Caki2 (cell line): Measurements from ENCODE around the gene TTBK1. TPM values are rescaled to one million over a fixed set of nuclear protein-coding genes. Genes with fewer than 3 reads are reported as not detected.

Experiments used
- DNase-seq: peaks from one replicate; pipeline ENCODE4 v3.0.0-alpha.2; 2015; ENCODE audit warnings: low read depth
- in situ Hi-C: cut with HindIII; loops from 2 replicates; pipeline ENCODE4 v1.10.0; 2016; ENCODE audit warnings: low sequenced_read_pairs, low pct_unique_long_range_greater_than_20kb, mixed read lengths
- total RNA-seq: library from RNA; depleted of rRNA; stranded (reverse); fragments of >200 nt; shearing (Covaris generic); gene quantifications from 2 replicates; pipeline ENCODE4 v1.2.3, GENCODE V29; 2014; ENCODE audit warnings: low replicate concordance

Gene TTBK1
- total RNA-seq, 1 experiment from 2014 or later = not detected

GRCh38 chr6:43248101-43248500 is 4.8 kb downstream of the TTBK1 start:
- in situ Hi-C loops = no loop called here

DNA sequence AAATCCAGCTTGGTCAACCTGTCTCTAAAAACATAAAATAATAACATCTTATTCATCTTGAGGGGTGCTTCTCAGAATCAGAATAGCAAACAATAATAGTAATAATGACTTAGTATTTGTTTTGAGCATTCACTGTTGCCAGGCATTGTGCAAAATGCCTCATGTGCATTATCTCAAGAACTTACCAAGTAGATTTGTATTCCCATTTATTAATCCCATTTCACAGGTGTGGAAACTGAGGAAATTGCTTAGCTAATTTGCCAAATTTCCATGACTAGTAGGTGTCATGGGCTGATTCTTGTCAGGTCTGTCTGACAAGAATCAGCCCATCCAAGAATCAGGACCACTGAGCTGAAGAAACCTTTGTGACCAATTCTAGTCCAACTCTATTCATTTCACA is 5.5 kb downstream of the TTBK1 start:
- in situ Hi-C loops = no loop called here

More at GRCh38 chr6:43248101-43248500, 4.8 kb downstream of the TTBK1 start:
- DNase-seq = no peak

GRCh38 chr6:43250992-43251373 is 7.7 kb downstream of the TTBK1 start:
- DNase-seq = no peak
- in situ Hi-C loops = no loop called here

More for the DNA sequence above, 5.5 kb downstream of the TTBK1 start:
- DNase-seq = no peak

- no peak for DNase-seq
- in situ Hi-C loops = no loop called here
Observed at GRCh38 chr6:43253401-43253800, 10.1 kb downstream of the TTBK1 start.

DNA sequence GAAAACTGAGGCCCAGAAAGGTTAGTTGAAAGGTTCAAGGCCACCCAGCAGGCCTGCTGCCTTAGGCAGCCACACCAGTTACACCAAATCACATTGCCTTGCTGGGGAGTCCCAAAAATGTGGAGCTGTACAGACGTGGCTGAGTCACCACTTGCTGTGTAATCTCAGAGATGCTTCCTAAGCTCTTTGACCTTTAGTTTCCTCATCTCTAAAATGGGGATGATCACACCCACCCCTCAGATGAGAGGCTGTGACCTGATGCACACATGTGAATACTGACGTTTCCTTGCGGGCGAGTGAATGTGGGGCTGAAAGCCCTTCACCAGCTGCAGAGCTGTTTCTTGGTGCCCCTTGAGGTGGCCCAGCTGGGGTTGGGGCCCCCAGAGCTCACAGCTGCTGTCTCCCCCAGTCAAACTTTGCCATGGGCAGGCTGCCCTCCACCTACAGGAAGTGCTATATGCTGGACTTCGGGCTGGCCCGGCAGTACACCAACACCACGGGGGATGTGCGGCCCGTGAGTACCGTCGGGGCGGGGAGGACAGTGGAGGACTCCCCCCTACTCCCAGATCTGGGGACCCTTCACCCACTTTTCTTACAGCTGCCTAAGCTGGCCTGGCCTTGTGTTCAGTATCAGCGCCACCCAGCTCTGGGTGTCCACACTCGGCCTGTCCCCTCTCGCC is 11.0 kb downstream of the TTBK1 start:
- in situ Hi-C loops = no loop called here
- no peak for DNase-seq

DNA sequence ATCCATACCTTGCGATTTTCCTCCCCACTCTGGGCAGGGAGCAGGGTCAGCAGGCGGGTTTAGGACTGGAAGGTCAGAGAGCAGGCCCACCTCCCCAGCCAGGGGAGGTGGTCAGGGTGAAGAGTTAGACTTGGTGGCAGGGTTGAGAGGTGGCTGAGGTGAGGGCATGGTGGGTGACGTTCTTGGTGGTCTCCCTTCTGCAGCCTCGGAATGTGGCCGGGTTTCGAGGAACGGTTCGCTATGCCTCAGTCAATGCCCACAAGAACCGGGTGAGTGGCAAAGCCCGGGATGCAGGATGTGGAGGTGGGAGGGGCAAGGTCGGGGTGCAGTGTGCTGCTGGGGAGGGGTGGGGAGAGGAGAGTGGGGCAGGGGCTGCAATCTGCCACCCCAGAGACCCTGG is 11.6 kb downstream of the TTBK1 start:
- in situ Hi-C loops = no loop called here
- DNase-seq = no peak

DNA sequence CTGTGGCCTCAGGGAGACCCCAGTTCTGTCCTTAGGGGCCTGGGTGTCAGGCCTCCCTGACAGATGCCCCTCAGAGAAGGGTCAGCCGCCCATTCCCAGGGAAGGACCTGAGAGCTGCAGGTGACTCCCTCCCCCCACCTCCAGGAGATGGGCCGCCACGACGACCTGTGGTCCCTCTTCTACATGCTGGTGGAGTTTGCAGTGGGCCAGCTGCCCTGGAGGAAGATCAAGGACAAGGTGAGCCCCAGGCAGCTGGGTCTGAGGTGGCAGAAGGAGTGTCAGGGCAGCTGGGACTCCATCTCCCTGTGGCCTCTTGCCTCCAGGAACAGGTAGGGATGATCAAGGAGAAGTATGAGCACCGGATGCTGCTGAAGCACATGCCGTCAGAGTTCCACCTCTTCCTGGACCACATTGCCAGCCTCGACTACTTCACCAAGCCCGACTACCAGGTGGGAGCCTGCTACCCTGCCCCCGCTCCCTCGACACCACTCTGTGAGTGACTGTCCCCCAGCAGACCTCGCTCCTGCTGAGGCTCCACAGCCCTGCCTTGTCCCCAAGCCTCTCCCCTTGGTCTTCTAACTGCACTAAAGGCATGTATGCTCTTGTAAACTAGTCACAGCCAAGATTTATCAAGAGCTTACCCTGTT is 12.2 kb downstream of the TTBK1 start:
- in situ Hi-C loops = no loop called here
- no peak for DNase-seq

- no peak for DNase-seq
- in situ Hi-C loops = no loop called here
Observed at GRCh38 chr6:43256670-43257366, 13.5 kb downstream of the TTBK1 start.

DNA sequence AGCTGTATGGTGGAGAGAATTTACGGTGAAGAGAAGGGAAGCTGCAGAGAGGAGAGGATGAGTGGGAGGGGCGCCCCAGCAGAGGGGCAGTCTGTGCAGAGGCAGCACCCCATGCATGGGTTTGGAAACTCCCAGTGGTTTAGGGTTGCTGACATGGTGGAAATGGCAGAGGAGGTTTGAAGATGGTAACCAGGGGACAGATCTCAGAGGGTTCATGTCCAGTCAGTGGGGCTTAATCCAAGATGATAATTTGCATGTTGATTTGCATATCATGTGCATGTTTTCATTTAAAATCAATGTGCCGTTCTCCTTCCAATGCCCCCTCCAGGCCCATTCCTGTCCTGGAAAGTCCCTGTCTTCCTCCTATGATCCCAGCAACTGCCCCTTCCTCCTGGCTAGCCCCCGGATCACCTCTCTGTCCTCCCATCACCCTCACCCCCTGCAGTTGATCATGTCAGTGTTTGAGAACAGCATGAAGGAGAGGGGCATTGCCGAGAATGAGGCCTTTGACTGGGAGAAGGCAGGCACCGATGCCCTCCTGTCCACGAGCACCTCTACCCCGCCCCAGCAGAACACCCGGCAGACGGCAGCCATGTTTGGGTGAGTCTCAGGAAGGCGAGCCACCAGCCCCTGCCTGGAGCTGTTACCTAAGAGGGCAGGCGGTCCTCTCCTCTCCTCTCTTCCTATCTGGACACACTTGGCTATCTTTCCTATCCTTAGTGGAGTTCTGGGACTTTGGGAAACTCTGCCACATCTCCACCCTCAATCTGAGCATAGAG is 14.3 kb downstream of the TTBK1 start:
- in situ Hi-C loops = no loop called here
- no peak for DNase-seq

DNA sequence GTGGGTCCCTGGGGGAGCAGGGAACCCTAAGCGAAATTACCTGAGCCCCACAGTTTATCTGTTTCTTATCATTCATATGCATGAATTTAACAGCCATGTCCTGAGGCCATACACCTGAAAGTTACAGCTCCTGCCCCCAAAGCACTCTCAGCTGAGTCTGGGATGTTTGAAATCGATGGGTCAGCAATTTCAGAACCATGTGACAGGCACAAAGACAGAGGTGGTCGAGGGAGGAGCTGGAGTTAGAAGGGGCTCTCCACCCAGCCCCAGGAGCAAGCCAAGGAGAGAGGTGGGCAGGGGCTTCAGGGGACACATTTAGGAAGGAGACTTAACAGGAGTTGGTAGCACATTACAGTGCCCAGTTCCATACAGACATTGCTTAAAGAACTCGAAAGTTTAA is 14.9 kb downstream of the TTBK1 start:
- in situ Hi-C loops = no loop called here
- DNase-seq = no peak

- in situ Hi-C loops = no loop called here
- DNase-seq = no peak
Observed at GRCh38 chr6:43258807-43259686, 15.8 kb downstream of the TTBK1 start.

DNA sequence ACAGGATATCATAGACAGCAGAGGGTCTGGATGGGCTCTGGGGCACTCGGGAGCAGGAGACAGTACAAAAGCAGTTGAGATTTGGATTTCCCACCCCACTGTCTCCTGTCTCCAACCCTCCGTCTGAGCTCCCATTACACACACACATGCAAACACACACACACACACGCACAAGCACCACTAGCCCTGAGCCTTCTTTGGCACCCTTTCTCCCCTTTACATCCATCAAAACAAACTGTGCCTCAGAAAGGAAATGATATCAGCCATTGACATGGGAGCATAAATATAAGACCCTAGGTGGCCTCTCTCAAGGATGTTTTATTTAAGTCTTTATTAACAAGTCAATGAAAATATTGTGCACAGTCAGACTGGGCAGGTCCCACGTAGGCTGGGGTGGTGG is 17.5 kb downstream of the TTBK1 start:
- in situ Hi-C loops = no loop called here
- DNase-seq = no peak

DNA sequence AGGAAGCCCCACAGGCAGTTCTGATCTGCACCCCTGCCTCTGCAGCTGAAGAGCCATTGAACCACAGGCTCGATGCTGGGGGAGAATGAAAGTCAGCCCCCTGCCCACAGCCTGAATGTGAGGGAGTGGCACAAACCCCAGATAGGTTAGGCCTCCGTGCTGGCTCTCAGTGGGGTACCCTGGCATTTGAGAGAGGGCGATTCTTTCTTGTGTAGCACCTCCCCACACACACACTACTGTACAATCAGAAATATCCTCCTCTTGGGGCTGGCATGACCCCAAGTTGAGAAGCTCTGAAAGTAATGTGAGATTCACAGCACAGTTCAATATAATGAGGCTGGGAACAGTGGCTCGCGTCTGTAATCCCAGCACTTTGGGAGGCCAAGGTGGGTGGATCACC is 17.9 kb downstream of the TTBK1 start:
- in situ Hi-C loops = no loop called here
- no peak for DNase-seq

DNA sequence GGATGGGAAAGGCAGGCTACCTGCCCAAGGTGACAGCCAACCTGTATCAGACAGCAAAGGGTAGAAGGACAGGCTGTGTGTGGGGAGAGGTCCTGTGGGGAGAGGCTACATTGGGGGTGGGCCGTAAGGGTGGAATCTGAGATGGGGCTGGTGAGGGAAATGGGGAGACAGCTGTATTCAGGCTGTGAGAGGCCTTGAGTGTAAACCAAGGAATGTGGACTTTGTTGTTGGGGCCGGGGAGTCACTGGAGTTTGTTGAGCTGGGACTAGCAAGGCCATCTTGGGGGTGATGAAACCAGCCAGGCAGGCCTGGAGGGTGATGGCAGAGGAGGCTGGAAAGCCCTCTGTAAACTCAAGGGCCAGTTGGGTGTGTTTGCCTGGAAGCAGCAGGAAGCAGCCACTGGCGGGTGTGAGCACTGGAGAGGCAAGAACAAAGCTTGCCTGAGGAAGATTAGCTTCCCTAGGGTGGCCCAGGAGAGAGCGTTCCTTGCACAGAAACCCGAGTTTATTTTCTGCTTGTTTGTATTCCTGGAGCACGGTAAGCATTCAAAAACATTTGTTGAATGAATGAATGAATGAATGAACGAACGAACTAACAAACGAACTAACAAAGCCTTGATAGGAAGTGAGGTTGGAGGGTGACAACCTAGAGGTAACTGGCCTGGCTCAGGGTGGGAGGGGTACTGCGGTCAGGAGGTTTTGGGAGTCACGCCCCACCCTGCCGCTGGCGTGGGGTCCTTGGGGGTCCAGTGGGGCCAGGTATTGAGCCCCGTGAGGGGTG is 18.9 kb downstream of the TTBK1 start:
- DNase-seq = no peak
- in situ Hi-C loops = no loop called here

DNA sequence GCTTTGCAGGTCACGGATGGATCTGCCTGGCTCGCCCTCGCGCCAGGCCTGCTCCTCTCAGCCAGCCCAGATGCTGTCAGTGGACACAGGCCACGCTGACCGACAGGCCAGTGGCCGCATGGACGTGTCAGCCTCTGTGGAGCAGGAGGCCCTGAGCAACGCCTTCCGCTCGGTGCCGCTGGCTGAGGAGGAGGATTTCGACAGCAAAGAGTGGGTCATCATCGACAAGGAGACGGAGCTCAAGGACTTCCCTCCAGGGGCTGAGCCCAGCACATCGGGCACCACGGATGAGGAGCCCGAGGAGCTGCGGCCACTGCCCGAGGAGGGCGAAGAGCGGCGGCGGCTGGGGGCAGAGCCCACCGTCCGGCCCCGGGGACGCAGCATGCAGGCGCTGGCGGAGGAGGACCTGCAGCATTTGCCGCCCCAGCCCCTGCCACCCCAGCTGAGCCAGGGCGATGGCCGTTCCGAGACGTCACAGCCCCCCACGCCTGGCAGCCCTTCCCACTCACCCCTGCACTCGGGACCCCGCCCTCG is 19.6 kb downstream of the TTBK1 start:
- DNase-seq = no peak
- in situ Hi-C loops = no loop called here

DNA sequence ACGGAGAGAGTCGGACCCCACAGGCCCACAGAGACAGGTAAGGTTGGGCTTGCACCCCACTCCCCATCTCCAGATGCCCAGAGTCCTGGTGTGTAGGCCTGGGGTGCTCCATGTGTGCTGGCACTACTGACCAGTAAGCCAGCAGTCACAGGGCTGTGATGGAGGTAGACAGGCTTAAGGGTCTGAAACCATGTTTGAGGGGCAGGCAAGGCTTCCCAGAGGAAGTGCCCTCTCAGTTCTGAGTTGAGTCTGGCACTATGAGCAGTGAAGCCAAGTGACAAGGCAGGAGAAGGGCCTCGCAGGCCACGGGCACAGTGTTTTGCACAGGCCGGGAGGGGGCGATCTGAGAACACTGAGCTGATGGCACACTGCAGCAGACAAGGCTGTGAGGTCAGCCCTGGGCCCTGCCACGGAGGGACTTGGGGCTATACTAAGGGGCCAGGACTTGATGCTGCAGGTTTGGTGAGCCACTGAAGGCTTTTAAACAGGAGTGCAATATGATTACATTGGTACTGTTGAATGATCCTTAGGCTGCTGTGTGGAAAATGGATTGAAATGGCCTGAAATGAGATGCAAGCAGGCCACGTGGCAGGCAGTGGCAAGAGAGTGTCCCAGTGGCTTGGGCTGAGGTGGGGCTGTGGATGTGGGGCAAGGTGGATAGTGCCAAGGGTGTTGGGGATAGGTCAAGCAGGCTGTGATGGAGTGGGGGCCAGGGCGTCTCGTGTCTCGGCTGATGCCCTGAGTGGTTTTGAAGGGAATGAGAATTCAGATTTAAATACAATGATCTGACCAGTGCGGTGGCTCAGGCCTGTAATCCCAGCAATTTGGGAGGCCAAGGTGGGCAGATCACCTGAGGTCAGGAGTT is 20.3 kb downstream of the TTBK1 start:
- peak; percentile 54 for DNase-seq
- in situ Hi-C loops = no loop called here
